ENCODE results near the gene ASXL1. TPM values are rescaled to one million over a fixed set of nuclear protein-coding genes. Genes with fewer than 3 reads are reported as not detected.

The ASXL1 gene
- polyA plus RNA-seq, 1 of the 3 experiments (the other 2 are of a cell fraction), result 36.6 TPM

DNA sequence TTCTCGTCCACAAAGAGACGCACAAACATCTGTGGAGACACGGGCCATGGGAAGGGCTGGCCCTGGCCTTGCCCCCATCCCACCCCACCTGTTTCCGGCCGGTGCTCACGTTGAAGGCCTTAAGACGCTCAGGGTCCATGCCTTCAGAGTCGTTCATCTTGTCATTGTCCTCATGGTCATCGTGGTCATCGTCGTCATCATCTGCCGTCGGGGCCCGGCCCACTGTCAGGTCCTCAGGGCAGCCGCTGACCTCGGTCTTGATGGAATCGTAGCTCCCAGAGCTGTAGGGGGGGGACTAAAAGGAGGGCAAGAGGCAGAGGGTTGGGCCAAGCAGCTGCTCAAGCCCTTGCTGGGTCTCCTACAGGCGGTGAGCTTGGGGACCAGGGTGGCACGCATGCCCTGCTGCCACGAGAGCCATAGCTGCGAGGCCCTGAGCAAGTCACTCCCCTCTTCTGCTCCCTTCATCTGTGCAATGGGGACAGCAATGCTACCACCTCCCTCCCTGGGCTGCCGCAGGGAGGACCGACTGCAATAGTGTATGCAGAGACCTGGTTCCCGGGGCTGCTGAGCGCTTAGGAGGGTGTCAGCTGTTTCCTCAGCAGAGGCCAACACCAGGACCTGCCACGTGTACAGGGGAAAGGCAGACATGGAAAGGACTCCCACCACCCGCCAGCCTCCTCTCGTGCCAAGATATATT is 95.5 kb downstream of the ASXL1 start:
- Histone ChIP-seq H3K9me2 (no peaks in the 10 kb centered on the region), H3K4me2 (no peak overlapping the region), H3K27me3 (ENCODE audit: insufficient read depth) (no peaks in the 10 kb centered on the region), H3K27ac (ENCODE audit: low read depth in 2 of 2, low read length in 1 of 2) (peak overlapping the region in 1 of 2 experiments; percentile 98; a peak in 1 of 4 replicates), H4K20me1 (ENCODE audit: insufficient read depth) (peaks cover 25% of the 10 kb centered on the region), H3K9me3 (no peaks in the 10 kb centered on the region), H3F3A (replicated peaks; ENCODE audit: insufficient read depth) (peaks cover 6% of the 10 kb centered on the region), H2AFZ (ENCODE audit: low read depth) (no peak overlapping the region), H3K79me2 (ENCODE audit: insufficient read depth) (peaks cover 36% of the 10 kb centered on the region; the same call in 1 of the 2 replicates), H3K9ac (no peak overlapping the region), H3K36me3 (replicated peaks in 1 of 2; ENCODE audit: control insufficient read depth in 1 of 2, insufficient read depth in 2 of 2, low read length in 1 of 2) (peaks cover 5 to 55% of the 10 kb centered on the region in 2 experiments), H3K4me1 (ENCODE audit: control insufficient read depth in 1 of 2, insufficient read depth in 2 of 2, low read depth in 1 of 2, low read length in 1 of 2) (peaks cover 5 to 94% of the 10 kb centered on the region in 2 experiments; a peak in 3 of 4 replicates), H3K4me3 (ENCODE audit: low read depth in 2 of 2, low read length in 1 of 2) (no peak overlapping the region)
- no peak for DNase-seq
- TF ChIP-seq YY1 (IDR thresholded peaks at IDR 0.05; ENCODE audit: low read depth), result no peak
- TF ChIP-seq FOSL2 (IDR thresholded peaks at IDR 0.05; ENCODE audit: borderline replicate concordance, low read depth), result no peak
- TF ChIP-seq, protein P1, sequence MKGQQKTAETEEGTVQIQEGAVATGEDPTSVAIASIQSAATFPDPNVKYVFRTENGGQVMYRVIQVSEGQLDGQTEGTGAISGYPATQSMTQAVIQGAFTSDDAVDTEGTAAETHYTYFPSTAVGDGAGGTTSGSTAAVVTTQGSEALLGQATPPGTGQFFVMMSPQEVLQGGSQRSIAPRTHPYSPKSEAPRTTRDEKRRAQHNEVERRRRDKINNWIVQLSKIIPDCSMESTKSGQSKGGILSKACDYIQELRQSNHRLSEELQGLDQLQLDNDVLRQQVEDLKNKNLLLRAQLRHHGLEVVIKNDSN (IDR thresholded peaks at IDR 0.05; ENCODE audit: borderline replicate concordance, low read depth), result no peak
- TF ChIP-seq, protein P2, sequence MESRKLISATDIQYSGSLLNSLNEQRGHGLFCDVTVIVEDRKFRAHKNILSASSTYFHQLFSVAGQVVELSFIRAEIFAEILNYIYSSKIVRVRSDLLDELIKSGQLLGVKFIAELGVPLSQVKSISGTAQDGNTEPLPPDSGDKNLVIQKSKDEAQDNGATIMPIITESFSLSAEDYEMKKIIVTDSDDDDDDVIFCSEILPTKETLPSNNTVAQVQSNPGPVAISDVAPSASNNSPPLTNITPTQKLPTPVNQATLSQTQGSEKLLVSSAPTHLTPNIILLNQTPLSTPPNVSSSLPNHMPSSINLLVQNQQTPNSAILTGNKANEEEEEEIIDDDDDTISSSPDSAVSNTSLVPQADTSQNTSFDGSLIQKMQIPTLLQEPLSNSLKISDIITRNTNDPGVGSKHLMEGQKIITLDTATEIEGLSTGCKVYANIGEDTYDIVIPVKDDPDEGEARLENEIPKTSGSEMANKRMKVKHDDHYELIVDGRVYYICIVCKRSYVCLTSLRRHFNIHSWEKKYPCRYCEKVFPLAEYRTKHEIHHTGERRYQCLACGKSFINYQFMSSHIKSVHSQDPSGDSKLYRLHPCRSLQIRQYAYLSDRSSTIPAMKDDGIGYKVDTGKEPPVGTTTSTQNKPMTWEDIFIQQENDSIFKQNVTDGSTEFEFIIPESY (IDR thresholded peaks at IDR 0.05; ENCODE audit: borderline replicate concordance, low read depth), result no peak
- no peak for TF ChIP-seq FOXM1 (IDR thresholded peaks at IDR 0.05; ENCODE audit: low read depth)
- no peak for TF ChIP-seq RAD21 (IDR thresholded peaks at IDR 0.05; ENCODE audit: low read length)
- no peak for TF ChIP-seq EP300 (IDR thresholded peaks at IDR 0.05; ENCODE audit: borderline replicate concordance in 1 of 2, low read depth in 1 of 2, low read length in 1 of 2)
- no peak for TF ChIP-seq TAF1 (IDR thresholded peaks at IDR 0.05; ENCODE audit: borderline replicate concordance, low read depth, low read length)
- TF ChIP-seq JUND (IDR thresholded peaks at IDR 0.05), result no peak
- TF ChIP-seq GATA2 (CRISPR knock-in tag; IDR thresholded peaks at IDR 0.05), result no peak
- TF ChIP-seq FOXJ3 (CRISPR knock-in tag; IDR thresholded peaks at IDR 0.05), result no peak
- CTCF ChIA-PET, result interaction anchor here (0.5 to 1.9 kb wide), 2 partner anchors 69 to 104 kb away, joined by 3 to 8 read pairs; no protein-coding TSS in a partner anchor
- 98% methylated on average over 18 of the region's 28 CpGs for WGBS (ENCODE audit: low lambda C conversion rate)
- POLR2A ChIA-PET, result no interaction called here
